ENCODE data around the gene HCAR3. TPM values are rescaled to one million over a fixed set of nuclear protein-coding genes. Genes with fewer than 3 reads are reported as not detected.
"Not testable (repeated sequence)": the region's sequence is repeated elsewhere in the genome, so short reads cannot be mapped to it uniquely, and the experiment has no call there.

The HCAR3 gene
- total and polyA plus RNA-seq, 8 donors: 0.37 to 8.3 (median 1.8) TPM; not detected in 3

- Histone ChIP-seq H3K27me3 (no peaks in the 10 kb centered on the region), H3K27ac (peak overlapping the region in 1 of 5 donors; percentile 33), H3K4me3 (no peak overlapping the region), H3K4me1 (peaks cover 0 to 18% (median 8%) of the 10 kb centered on the region in 4 donors), H3K36me3 (no peaks in the 10 kb centered on the region), H3K9me3 (no peaks in the 10 kb centered on the region)
- DNase-seq: no peak
- no peak for TF ChIP-seq EP300 (IDR thresholded peaks at IDR 0.05)
- no peak for TF ChIP-seq POLR2A (IDR thresholded peaks at IDR 0.05)
- no peak for TF ChIP-seq POLR2AphosphoS5 (IDR thresholded peaks at IDR 0.05)
- TF ChIP-seq CTCF (IDR thresholded peaks at IDR 0.05): no peak
- 66 to 81% (median 77%) methylated on average over 11 of the region's 11 CpGs for WGBS, 5 donors
- intact Hi-C loops (cut with DNase I; ENCODE audit: low total_unique reads): no loop called here
Observed at GRCh38 chr12:122721057-122721545, 4.5 kb upstream of the HCAR3 start.

- H3K27ac ChIP-seq; intact Hi-C loops (cut with DNase I; ENCODE audit: low total_unique reads); H3K4me3 ChIP-seq; H3K36me3 ChIP-seq; DNase-seq; H3K27me3 ChIP-seq; H3K4me1 ChIP-seq; H3K9me3 ChIP-seq: not testable (repeated sequence)
- WGBS, 5 donors: 71 to 85% (median 76%) methylated on average over 6 of the region's 6 CpGs
Observed at GRCh38 chr12:122715211-122715610, 1.4 kb downstream of the HCAR3 start.

- DNase-seq; H3K4me1 ChIP-seq; H3K36me3 ChIP-seq; H3K4me3 ChIP-seq; H3K27me3 ChIP-seq; intact Hi-C loops (cut with DNase I; ENCODE audit: low total_unique reads); H3K9me3 ChIP-seq; H3K27ac ChIP-seq: not testable (repeated sequence)
- whole genome bisulfite sequencing, 5 donors: 61 to 81% (median 67%) methylated on average over 3 to 4 of the region's 10 CpGs
Observed at GRCh38 chr12:122713491-122714188, 3.0 kb downstream of the HCAR3 start.

- DNase-seq; H3K4me1 ChIP-seq; H3K27ac ChIP-seq; H3K9me3 ChIP-seq; intact Hi-C loops (cut with DNase I; ENCODE audit: low total_unique reads); H3K27me3 ChIP-seq; H3K36me3 ChIP-seq; H3K4me3 ChIP-seq: not testable (repeated sequence)
- 76 to 91% (median 79%) methylated on average over 1 of the region's 1 CpG for WGBS, 5 donors
Observed at GRCh38 chr12:122711266-122711665, 5.3 kb downstream of the HCAR3 start.

- H3K36me3 ChIP-seq; H3K27me3 ChIP-seq; H3K27ac ChIP-seq; H3K9me3 ChIP-seq; intact Hi-C loops (cut with DNase I; ENCODE audit: low total_unique reads); H3K4me1 ChIP-seq; H3K4me3 ChIP-seq; DNase-seq: not testable (repeated sequence)
- WGBS, 5 donors: 49 to 75% (median 62%) methylated on average over 2 of the region's 2 CpGs
Observed at GRCh38 chr12:122710341-122710740, 6.3 kb downstream of the HCAR3 start.

GRCh38 chr12:122709287-122709686 is 7.3 kb downstream of the HCAR3 start:
- WGBS, 5 donors: no CpG with 5 or more reads among the region's 3 CpGs
- H3K36me3 ChIP-seq; H3K4me1 ChIP-seq; H3K27ac ChIP-seq; H3K9me3 ChIP-seq; H3K4me3 ChIP-seq; intact Hi-C loops (cut with DNase I; ENCODE audit: low total_unique reads); H3K27me3 ChIP-seq; DNase-seq: not testable (repeated sequence)

- H3K36me3 ChIP-seq: not testable (repeated sequence)
- WGBS, 5 donors: 67 to 92% (median 77%) methylated on average over 3 of the region's 3 CpGs
Observed at GRCh38 chr12:122703841-122704240, 12.8 kb downstream of the HCAR3 start.

GRCh38 chr12:122702890-122703611 is 13.6 kb downstream of the HCAR3 start, which contains the start of gene HCAR2:
Gene HCAR2 (minus strand): TSS chr12:122703357. CDS start chr12:122703283, 74 bp downstream.
- 77 to 91% (median 89%) methylated on average over 21 to 22 of the region's 22 CpGs for WGBS, 5 donors
- DNase-seq; intact Hi-C loops (cut with DNase I; ENCODE audit: low total_unique reads); H3K27me3 ChIP-seq; H3K4me1 ChIP-seq; H3K9me3 ChIP-seq; H3K4me3 ChIP-seq; H3K36me3 ChIP-seq: not testable (repeated sequence)
- peak within 1 kb of the TSS in 2 of 5 donors; percentile 8 to 22 for H3K27ac ChIP-seq

More at GRCh38 chr12:122703841-122704240, 12.8 kb downstream of the HCAR3 start:
- intact Hi-C loops (cut with DNase I; ENCODE audit: low total_unique reads); H3K4me1 ChIP-seq; DNase-seq; H3K9me3 ChIP-seq; H3K4me3 ChIP-seq; H3K27ac ChIP-seq; H3K27me3 ChIP-seq: not testable (repeated sequence)

GRCh38 chr12:122701481-122701880 is 15.1 kb downstream of the HCAR3 start:
- H3K27me3 ChIP-seq; H3K4me3 ChIP-seq; H3K27ac ChIP-seq; DNase-seq; intact Hi-C loops (cut with DNase I; ENCODE audit: low total_unique reads); H3K4me1 ChIP-seq; H3K36me3 ChIP-seq; H3K9me3 ChIP-seq: not testable (repeated sequence)
- 24 to 32% (median 29%) methylated on average over 4 of the region's 4 CpGs for WGBS, 5 donors

- intact Hi-C loops (cut with DNase I; ENCODE audit: low total_unique reads); H3K36me3 ChIP-seq; H3K4me3 ChIP-seq; H3K27ac ChIP-seq; H3K9me3 ChIP-seq; H3K27me3 ChIP-seq; H3K4me1 ChIP-seq; DNase-seq: not testable (repeated sequence)
- WGBS, 5 donors: 83 to 100% methylated on average over 2 of the region's 9 CpGs; no CpG with 5 or more reads in 3 of the 5 donors
Observed at GRCh38 chr12:122700038-122700710, 16.4 kb downstream of the HCAR3 start.

Measured in stomach (tissue), 9 donors.